Right lobe of liver (tissue), 4 donors: ENCODE data around the gene ERGIC1.

Experiments
- CTCF ChIP-seq, 4 donors: fragments of 200-600 bp in 3 of 4; fragments of 450-650 bp in 1 of 4; IDR thresholded peaks; one replicate each; pipeline versions ENCODE4 v1.5.1 to v1.8.0; 2016 to 2022; ENCODE audit warnings: antibody characterized with exemption in 4 of 4, mild to moderate bottlenecking in 2 of 4
- POLR2A ChIP-seq: fragments of 450-650 bp; IDR thresholded peaks from one replicate; pipeline ENCODE4 v1.6.1; 2017; ENCODE audit warnings: antibody characterized with exemption, mild to moderate bottlenecking
- donor health status: DM: no; HTN: no; CAD: no.
- donor health status: DM: no; HTN: no; CAD: no.
- donor health status: DM: no; HTN: yes; CAD: no.

GRCh38 chr5:172872997-172873491 is 39.0 kb downstream of the ERGIC1 start:
- TF ChIP-seq POLR2A = no peak
- TF ChIP-seq CTCF (IDR thresholded peaks at IDR 0.05) = no peak
